GM21737 (cell line): ENCODE measurements around the gene IBTK.
A peak's percentile ranks its signal among the peaks of the same experiment; 100 is the strongest.
"Not testable (repeated sequence)": the region's sequence is repeated elsewhere in the genome, so short reads cannot be mapped to it uniquely, and the experiment has no call there.

Experiments
- ATAC-seq: cut with Tn5 transposase; IDR thresholded peaks from one replicate; pipeline ENCODE4 v1.9.1; 2021; ENCODE audit warnings: mild to moderate bottlenecking, moderate library complexity; ENCODE audit not compliant: unreplicated experiment

Gene IBTK

GRCh38 chr6:82179415-82179814 is 68.1 kb downstream of the IBTK start:
- no peak for ATAC-seq

GRCh38 chr6:82178759-82179112 is 68.8 kb downstream of the IBTK start:
- ATAC-seq = no peak

GRCh38 chr6:82178077-82178758 is 69.3 kb downstream of the IBTK start:
- no peak for ATAC-seq

- ATAC-seq = no peak
These were observed 70.9 kb downstream of the IBTK start for GRCh38 chr6:82176616-82177015.

GRCh38 chr6:82172594-82172993 is 75.0 kb downstream of the IBTK start:
- no peak for ATAC-seq

GRCh38 chr6:82169138-82169876 is 78.2 kb downstream of the IBTK start:
- ATAC-seq = no peak

GRCh38 chr6:82166493-82166892 is 81.1 kb downstream of the IBTK start:
- no peak for ATAC-seq

GRCh38 chr6:82160255-82160990 is 87.1 kb downstream of the IBTK start:
- ATAC-seq = no peak

GRCh38 chr6:82152786-82153185 is 94.8 kb downstream of the IBTK start:
- ATAC-seq = not testable (repeated sequence)

GRCh38 chr6:82151147-82151546 is 96.4 kb downstream of the IBTK start:
- ATAC-seq = not testable (repeated sequence)

GRCh38 chr6:82145926-82146452 is 101.6 kb downstream of the IBTK start:
- no peak for ATAC-seq

- no peak for ATAC-seq
These were observed 102.6 kb downstream of the IBTK start for GRCh38 chr6:82144852-82145340.

GRCh38 chr6:82144007-82144851 is 103.3 kb downstream of the IBTK start:
- peak; percentile 88 for ATAC-seq

GRCh38 chr6:82143041-82143481 is 104.5 kb downstream of the IBTK start:
- no peak for ATAC-seq

GRCh38 chr6:82142524-82142923 is 105.0 kb downstream of the IBTK start:
- ATAC-seq = no peak

GRCh38 chr6:82138075-82138791 is 109.3 kb downstream of the IBTK start:
- no peak for ATAC-seq

- no peak for ATAC-seq
These were observed 116.1 kb downstream of the IBTK start for GRCh38 chr6:82131441-82131840.

GRCh38 chr6:82129797-82130196 is 117.7 kb downstream of the IBTK start:
- ATAC-seq = no peak

- ATAC-seq = not testable (repeated sequence)
These were observed 118.6 kb downstream of the IBTK start for GRCh38 chr6:82128973-82129372.

- no peak for ATAC-seq
These were observed 123.9 kb downstream of the IBTK start for GRCh38 chr6:82123632-82124031.
